Activated gamma-delta T cell treated with anti-CD3 and anti-CD28 coated beads, Interleukin-2, amount 50 U/mL, for 16 hours (primary cell): ENCODE measurements around the gene OR4K2.
"Not testable (repeated sequence)": the region's sequence is repeated elsewhere in the genome, so short reads cannot be mapped to it uniquely, and the experiment has no call there.

Experiments
- DNase-seq: peaks from one replicate; pipeline ENCODE4 v3.0.0-alpha.2; 2020; ENCODE audit warnings: low read depth

OR4K2 gene

GRCh38 chr14:19874842-19875241 lies at the start of gene OR4K2:
Gene OR4K2, plus strand, starts transcription at chr14:19875142. Its CDS starts 1,126 bp downstream, at chr14:19876268.
- DNase-seq: no peak

DNA sequence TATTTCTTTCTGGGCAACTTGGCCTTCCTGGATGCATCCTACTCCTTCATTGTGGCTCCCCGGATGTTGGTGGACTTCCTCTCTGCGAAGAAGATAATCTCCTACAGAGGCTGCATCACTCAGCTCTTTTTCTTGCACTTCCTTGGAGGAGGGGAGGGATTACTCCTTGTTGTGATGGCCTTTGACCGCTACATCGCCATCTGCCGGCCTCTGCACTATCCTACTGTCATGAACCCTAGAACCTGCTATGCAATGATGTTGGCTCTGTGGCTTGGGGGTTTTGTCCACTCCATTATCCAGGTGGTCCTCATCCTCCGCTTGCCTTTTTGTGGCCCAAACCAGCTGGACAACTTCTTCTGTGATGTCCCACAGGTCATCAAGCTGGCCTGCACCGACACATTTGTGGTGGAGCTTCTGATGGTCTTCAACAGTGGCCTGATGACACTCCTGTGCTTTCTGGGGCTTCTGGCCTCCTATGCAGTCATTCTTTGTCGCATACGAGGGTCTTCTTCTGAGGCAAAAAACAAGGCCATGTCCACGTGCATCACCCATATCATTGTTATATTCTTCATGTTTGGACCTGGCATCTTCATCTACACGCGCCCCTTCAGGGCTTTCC lies 47.2 kb upstream of the OR4K2 start:
- DNase-seq: not testable (repeated sequence)

GRCh38 chr14:19828314-19828713 lies 46.6 kb upstream of the OR4K2 start:
- DNase-seq: no peak

DNA sequence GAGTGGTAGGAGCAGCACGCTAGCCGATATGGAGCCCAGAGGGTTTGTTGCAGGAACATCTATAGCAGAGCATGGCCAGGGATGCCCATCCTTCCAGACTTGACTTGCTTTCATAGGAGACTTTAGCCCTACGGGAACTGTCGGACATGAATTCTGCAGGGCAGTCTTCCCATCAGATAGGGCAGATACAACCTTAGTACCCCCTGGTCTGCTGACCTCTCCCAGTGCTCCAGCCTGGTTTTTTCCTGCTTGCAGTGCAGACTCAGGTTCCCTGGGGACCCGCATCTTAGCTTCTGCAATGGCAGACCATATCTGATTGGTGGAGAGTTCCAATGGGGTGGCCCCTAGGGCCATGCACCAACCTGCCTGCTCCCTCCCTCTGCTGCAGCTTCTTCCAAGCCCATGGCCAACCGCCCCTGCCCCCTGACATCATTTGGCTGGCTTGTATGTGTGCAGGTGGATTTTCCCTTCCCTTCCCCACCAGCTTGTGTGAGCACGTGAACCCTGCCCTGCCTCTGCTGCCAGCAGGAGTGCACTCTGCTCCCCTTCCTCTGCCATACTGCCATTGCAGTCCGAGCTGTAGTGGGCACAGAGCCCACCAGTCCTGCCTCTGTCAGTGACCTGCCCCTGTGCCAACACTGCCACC lies 40.6 kb upstream of the OR4K2 start:
- DNase-seq: not testable (repeated sequence)

- DNase-seq: no peak
These were observed 36.5 kb upstream of the OR4K2 start for GRCh38 chr14:19838433-19838832.

DNA sequence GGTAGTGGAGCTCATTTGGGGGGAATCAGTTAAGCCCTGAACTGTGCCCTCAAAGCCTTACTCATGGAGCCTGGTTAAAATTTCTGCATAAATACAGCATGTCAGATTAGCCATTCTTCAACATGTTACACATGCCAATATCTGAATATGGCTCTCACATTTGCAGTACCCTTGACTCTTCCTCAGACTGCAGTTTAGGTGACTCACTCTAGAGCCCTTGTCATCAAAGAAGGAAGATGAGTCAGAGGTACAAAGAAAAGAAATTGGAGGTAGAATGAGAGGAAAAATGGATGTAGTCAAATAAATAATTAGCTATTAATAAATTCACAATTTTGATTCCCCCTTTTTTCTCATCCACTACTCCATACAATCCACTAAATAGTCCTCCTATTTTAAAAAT lies 23.6 kb upstream of the OR4K2 start:
- DNase-seq: no peak

DNA sequence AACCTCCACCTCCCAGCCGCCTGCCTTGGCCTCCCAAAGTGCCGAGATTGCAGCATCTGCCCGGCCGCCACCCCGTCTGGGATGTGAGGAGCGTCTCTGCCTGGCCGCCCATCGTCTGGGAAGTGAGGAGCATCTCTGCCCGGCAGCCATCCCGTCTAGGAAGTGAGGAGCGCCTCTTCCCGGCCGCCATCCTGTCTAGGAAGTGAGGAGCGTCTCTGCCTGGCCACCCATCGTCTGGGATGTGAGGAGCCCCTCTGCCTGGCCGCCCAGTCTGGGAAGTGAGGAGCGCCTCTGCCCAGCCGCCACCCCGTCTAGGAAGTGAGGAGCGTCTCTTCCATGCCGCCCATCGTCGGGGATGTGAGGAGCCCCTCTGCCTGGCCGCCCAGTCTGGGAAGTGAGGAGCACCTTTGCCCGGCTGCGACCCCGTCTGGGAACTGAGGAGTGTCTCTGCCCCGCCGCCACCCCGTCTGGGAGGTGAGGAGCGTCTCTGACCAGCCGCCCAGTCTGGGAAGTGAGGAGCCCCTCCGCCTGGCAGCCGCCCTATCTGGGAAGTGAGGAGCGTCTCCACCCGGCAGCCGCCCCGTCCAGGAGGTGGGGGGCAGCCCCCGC lies 8.8 kb upstream of the OR4K2 start:
- not testable (repeated sequence) for DNase-seq

DNA sequence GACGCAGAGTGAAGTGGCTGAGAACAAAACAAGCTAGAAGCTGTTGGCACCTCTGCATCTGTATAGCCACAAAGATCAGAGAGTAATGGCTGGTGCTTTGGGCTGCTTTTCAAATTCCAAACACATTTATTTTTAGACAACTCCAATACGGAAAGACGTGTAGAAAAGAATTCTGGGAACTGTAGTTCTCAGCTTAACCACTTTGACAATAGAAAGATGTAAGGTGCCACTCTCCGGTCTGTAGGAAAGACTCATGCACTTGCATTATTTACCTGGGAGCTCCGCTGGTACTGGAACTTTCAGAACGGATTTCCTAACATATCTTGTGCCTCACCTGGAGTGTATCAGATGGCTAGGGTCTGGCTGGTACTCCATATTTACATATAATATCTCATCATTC lies 1.8 kb upstream of the OR4K2 start:
- DNase-seq: no peak

DNA sequence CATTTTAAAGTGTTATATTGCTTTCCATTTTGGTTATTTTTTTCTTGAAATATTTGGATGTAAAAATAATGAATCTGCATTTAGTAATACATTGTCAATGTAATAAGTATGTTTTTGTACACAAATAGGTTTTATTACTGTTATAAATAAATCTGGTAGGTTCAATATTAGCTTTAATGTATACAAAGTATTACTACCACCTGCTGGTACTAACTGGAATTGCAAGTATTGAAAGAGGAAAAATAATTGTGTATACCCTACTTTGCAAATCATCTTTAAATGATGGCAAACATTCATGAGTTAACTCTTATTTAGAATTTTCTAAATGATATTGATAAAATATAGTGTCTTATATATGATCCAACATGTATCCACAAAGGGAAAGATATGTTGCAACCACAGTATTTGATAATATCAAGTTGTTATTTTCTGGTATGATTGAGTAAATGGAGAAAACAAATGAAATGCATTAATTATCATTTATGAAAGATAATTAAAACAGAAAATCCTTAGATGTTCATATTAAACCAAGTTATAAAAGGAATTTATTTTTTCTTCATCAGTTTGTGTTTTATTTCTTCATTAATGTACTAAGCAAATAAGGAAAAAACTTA lies 3.2 kb downstream of the OR4K2 start:
- DNase-seq: no peak

- no peak for DNase-seq
These were observed 20.3 kb downstream of the OR4K2 start for GRCh38 chr14:19895282-19895681.

- no peak for DNase-seq
These were observed 26.1 kb downstream of the OR4K2 start for GRCh38 chr14:19900999-19901398.

DNA sequence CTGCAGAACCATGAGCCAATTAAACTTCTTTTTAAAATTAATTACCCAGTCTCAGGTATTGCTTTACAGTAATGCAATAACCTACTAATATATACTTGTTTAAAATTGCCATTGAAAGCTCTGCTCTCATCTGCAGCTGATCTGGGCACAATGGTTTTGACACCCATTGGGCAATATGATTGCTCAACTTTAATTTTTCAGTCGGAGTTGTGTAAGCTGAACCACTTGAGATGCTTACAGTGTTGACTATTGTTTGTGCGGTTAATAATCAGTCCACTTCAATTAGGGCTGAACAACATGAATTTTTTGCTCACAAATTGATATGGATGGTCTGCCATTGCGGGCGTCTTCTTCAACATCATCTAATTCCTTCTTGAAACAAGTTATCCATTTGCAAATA lies 27.5 kb downstream of the OR4K2 start:
- DNase-seq: no peak

GRCh38 chr14:19906665-19907064 lies 31.7 kb downstream of the OR4K2 start:
- DNase-seq: no peak

- DNase-seq: no peak
These were observed 36.2 kb downstream of the OR4K2 start for GRCh38 chr14:19911114-19911513.

- no peak for DNase-seq
These were observed 42.3 kb downstream of the OR4K2 start for GRCh38 chr14:19917243-19917642.

- DNase-seq: no peak
These were observed 43.1 kb downstream of the OR4K2 start for GRCh38 chr14:19917955-19918518.

DNA sequence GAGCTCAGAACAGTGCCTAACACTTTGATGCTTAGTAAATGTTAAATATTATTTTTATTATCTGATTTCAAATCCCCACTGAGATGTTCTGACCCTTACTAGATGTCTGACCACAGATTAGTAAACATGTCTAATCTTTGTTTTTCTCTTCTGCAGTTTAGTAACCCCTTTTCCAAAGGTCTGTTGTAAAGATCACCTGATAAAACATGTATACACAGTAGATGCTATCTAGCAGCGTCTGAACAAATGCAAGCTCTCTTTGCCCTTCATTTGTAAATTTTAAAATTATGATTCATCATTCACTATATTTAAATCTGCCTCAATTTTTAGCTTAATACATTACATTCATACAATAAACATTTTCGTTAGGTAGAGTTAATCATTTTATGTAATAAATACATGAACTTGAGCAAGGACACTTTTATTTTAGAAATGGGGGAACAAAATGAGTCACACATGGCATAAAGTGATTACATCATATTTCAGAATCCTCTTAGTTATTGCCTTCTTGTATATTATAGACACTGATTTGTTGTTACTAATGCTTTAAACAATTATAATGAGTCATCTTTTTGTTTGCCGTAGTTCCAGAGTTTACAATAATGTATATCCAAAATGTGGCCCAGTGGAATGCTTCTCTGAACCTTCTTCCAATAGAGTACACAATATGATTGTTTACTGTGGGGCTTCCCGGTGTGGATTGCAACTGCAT lies 43.8 kb downstream of the OR4K2 start:
- no peak for DNase-seq

DNA sequence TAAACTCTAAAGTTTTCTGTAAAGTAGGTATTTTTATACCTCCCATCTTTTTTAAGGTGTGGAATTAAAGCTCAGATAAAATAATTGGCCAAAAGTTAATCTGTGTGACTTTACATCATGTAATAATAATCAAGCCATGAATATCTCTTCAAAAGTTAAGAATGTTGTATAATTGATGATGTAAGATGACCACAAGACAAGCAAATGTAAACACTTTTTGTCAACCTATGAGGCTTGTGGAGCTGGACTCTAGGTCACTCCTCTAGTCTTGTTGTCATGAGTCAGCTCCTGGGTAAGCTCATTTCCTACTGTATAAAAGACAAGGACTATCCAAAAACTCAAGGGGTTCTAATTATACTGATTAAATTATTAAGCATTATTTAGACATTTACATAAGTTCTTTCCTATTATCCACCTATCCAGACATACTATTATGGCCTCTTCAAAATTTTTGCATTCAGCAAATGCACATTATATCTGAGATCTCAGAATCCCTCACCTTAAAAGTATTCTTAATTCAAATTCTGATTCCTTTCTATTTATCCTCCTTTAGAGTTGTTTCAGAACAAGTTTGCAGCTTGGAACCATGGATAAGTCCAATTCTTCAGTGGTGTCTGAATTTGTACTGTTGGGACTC lies 45.2 kb downstream of the OR4K2 start, which contains the start of gene OR4K5:
TSS of gene OR4K5 (plus strand) at position 587 of the 637 bp plus-strand sequence. CDS start at position 587, 0 bp downstream.
- DNase-seq: no peak

DNA sequence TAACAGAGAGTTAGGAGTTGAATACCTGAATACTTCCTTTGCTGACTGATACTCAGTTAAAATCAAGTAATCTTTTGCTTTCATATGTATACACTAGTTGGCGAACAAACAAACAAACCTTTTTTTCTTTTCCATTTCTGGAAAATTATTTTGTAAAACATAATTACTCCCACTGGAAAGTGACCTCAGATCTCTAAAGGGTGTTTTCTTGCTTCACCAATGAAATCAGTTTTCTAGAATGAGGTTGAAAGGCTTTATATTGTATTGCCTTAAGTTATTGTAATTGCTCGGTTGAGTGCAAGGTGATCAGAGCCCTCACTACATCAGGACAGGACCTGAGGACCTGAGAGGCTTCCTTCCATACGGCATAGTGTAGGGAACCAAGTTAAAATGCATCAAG lies 55.7 kb downstream of the OR4K2 start, which contains the start of gene OR4K1:
TSS of gene OR4K1 (plus strand) at position 301 of the 400 bp plus-strand sequence. CDS start 4,750 bp downstream, outside the sequence.
- no peak for DNase-seq
